GM13976 (cell line): ENCODE results near the gene UXS1.

Source experiments
- DNase-seq: peaks from one replicate; pipeline ENCODE4 v3.0.0; 2012; ENCODE audit warnings: low spot score
- CTCF ChIP-seq: IDR thresholded peaks from 2 replicates; pipeline ENCODE4 v1.5.1; 2012; ENCODE audit warnings: borderline replicate concordance, mild to moderate bottlenecking; ENCODE audit not compliant: insufficient read depth; ENCODE audit errors: extremely low read depth, missing control alignments, control extremely low read depth
- in situ Hi-C: fragments of 300-500 bp; cut with MboI; formaldehyde crosslinking; loops from one replicate; pipeline ENCODE4 v1.12.0; 2022; ENCODE audit warnings: low sequenced_read_pairs, mixed read lengths, inconsistent platforms; ENCODE audit not compliant: unreplicated experiment

UXS1 gene

GRCh38 chr2:106105151-106105922 is 88.8 kb downstream of the UXS1 start:
- in situ Hi-C loops: loop anchor here (25.0 kb wide), 1 partner anchor 432 kb away; no protein-coding TSS in a partner anchor
- no peak for TF ChIP-seq CTCF
- no peak for DNase-seq

- in situ Hi-C loops: loop anchor here (25.0 kb wide), 1 partner anchor 433 kb away; no protein-coding TSS in a partner anchor
- peak; percentile 86 for TF ChIP-seq CTCF
- peak; percentile 82 for DNase-seq
These were observed 89.6 kb downstream of the UXS1 start for GRCh38 chr2:106104332-106105062.

- DNase-seq: no peak
- in situ Hi-C loops: loop anchor here (25.0 kb wide), 2 partner anchors 362 to 438 kb away; partner anchors contain the start of gene NCK2
- TF ChIP-seq CTCF: no peak
These were observed 94.4 kb downstream of the UXS1 start for GRCh38 chr2:106099691-106100090.

DNA sequence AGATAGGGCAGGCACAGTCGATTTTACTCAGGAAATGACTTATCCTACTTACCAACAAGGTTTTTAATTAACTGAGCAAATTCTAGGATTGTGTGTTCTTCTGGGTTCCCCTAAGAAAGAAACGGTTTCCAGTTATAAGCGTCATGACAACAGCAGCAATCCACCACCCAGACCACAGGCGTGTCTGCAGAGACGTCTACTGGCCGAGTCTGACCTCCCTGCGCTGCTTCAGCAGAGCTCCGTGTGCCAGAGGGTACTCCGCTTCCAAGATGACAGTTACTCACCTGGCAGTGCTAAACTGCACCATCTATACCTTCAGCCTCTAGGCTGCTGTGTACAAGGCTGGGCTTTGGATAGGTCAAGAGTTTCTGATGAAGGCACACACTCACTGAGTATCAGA is 95.4 kb downstream of the UXS1 start:
- no peak for TF ChIP-seq CTCF
- no peak for DNase-seq
- in situ Hi-C loops: loop anchor here (25.0 kb wide), 1 partner anchor 361 kb away; the partner anchor contains the start of gene NCK2

- no peak for DNase-seq
- in situ Hi-C loops: loop anchor here (25.0 kb wide), 1 partner anchor 361 kb away; the partner anchor contains the start of gene NCK2
- peak; percentile 12 for TF ChIP-seq CTCF
These were observed 96.0 kb downstream of the UXS1 start for GRCh38 chr2:106098081-106098480.
